GM13976 (cell line): ENCODE measurements around the gene VWA5A.

ENCODE experiments used
- DNase-seq: peaks from one replicate; pipeline ENCODE4 v3.0.0; 2012; ENCODE audit warnings: low spot score
- in situ Hi-C: fragments of 300-500 bp; cut with MboI; formaldehyde crosslinking; loops from one replicate; pipeline ENCODE4 v1.12.0; 2022; ENCODE audit warnings: low sequenced_read_pairs, mixed read lengths, inconsistent platforms; ENCODE audit not compliant: unreplicated experiment
- TF ChIP-seq, protein P1 (sequence below): IDR thresholded peaks from 2 replicates; pipeline ENCODE4 v1.5.1; 2012; ENCODE audit warnings: borderline replicate concordance, mild to moderate bottlenecking; ENCODE audit not compliant: insufficient read depth; ENCODE audit errors: extremely low read depth, missing control alignments, control extremely low read depth

The VWA5A gene

GRCh38 chr11:124114942-124115781, at the start of gene VWA5A:
TSS of gene VWA5A (plus strand) at chr11:124115450. CDS start at chr11:124117512, 2,062 bp downstream.
- in situ Hi-C loops, result no loop called here
- TF ChIP-seq, protein P1, sequence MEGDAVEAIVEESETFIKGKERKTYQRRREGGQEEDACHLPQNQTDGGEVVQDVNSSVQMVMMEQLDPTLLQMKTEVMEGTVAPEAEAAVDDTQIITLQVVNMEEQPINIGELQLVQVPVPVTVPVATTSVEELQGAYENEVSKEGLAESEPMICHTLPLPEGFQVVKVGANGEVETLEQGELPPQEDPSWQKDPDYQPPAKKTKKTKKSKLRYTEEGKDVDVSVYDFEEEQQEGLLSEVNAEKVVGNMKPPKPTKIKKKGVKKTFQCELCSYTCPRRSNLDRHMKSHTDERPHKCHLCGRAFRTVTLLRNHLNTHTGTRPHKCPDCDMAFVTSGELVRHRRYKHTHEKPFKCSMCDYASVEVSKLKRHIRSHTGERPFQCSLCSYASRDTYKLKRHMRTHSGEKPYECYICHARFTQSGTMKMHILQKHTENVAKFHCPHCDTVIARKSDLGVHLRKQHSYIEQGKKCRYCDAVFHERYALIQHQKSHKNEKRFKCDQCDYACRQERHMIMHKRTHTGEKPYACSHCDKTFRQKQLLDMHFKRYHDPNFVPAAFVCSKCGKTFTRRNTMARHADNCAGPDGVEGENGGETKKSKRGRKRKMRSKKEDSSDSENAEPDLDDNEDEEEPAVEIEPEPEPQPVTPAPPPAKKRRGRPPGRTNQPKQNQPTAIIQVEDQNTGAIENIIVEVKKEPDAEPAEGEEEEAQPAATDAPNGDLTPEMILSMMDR, result no peak
- DNase-seq, result peak; percentile 79

DNA sequence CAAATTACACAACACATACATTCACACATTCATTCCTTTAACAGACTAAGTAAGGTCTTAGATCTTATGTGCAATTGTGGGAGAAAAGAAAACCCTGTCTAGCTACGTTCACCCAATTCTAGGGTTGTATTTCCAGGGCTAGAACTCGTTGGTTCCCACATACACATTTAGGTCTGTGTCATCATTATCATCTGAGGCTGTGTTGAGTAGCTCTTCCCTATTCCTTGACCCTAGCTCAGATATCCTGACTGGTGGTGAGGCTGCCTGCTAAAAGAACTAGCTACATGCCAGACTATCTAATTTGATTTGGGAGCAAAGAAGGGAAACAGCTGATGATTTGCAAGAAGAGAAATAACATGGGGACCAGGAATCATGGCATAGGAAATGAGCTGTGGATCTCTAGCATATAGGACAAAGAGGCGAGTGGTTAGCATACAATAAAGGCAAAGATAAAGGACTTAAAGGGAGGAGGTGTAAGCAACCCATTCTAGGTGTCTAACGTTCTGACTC, 46.6 kb upstream of the VWA5A start:
- in situ Hi-C loops, result loop anchor here (25.0 kb wide), 1 partner anchor 519 kb away; no protein-coding TSS in a partner anchor
- no peak for DNase-seq
- TF ChIP-seq, protein P1, result no peak

GRCh38 chr11:124069429-124070401, 45.5 kb upstream of the VWA5A start:
- in situ Hi-C loops, result loop anchor here (10.0 to 25.0 kb wide), 2 partner anchors 125 to 518 kb away; no protein-coding TSS in a partner anchor
- DNase-seq, result no peak
- TF ChIP-seq, protein P1, result peak; percentile 59

DNA sequence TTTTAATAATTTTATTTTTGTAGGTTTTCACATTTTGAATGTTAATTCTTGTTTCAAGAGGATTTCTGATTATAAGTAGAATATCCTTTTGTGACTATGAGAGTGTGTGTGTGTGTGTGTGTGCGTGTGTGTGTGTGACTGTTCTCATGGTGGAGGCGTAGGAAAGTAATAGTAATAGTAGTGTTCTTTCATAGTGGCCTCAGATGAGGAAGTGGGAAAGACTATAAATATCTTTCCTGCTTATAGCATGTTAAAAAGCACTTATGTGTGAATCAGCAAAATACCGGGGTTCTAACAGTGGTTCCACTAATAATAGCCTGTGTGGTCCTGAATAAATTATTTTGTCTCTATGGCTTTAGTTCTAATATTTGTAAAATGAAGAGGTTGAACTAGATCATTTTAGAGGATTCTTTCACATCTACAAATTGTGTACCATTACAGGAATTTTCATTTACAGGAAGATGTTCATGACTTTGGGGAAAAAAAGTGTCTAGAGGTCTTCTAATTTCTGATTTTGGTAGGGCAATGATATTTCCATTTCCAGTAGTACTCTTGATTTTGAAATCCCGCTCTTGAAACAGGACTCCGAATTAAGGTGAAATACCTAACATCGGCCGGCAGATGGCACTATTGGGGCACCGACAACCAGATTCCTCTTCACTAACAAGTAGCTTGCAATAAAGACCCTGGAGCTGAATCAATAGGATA, 44.2 kb upstream of the VWA5A start:
- in situ Hi-C loops, result loop anchor here (10.0 to 25.0 kb wide), 2 partner anchors 124 to 516 kb away; no protein-coding TSS in a partner anchor
- peak; percentile 71 for DNase-seq
- TF ChIP-seq, protein P1, result peak; percentile 46

- DNase-seq, result no peak
- in situ Hi-C loops, result loop anchor here (10.0 to 25.0 kb wide), 2 partner anchors 123 to 516 kb away; no protein-coding TSS in a partner anchor
Measured at GRCh38 chr11:124071623-124071948, 43.7 kb upstream of the VWA5A start.

More at GRCh38 chr11:124071623-124071948, 43.7 kb upstream of the VWA5A start:
- TF ChIP-seq, protein P1, result no peak
